Measurements from ENCODE around the gene VIT.

- TF ChIP-seq CTCF (IDR thresholded peaks at IDR 0.05) (no peak), POLR2A (IDR thresholded peaks at IDR 0.05) (no peak)
Observed at GRCh38 chr2:36682562-36682961, 13.9 kb upstream of the VIT start.
